ENCODE results near the gene SERPINB6.
"Not testable (repeated sequence)": the region's sequence is repeated elsewhere in the genome, so short reads cannot be mapped to it uniquely, and the experiment has no call there.

SERPINB6 gene

GRCh38 chr6:2938632-2939083 is 32.7 kb downstream of the SERPINB6 start:
- peak; percentile 42 for DNase-seq (ENCODE audit: low spot score)

DNA sequence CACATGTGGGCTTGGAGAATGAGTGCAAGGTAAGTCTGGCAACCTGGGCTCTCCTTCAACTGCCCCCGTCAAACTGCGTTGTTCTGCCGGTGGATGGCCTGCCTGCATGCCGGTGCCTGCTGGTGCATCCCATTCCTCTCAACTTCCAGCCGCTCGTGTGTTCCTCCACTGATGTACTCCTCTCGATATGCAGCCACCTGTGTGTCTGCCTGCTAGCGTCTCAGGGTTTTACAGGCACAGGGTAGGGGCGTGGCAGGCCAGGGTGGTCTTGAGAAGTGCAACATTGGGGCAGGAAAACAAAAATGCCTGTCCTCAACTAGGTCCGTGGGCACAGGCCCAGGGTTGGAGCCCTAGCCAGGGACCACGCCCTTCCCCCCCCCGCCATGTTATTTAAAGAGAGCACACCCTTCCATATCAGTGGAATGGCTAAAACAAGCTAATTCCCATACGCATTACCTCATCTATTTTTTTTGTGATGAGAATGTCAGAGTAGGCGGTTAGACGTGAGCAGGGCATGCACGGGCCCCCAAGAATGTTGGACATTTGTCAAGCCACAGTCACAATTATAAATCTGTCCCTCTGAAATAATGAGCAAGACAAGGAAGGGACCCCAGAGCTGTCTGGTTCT is 33.2 kb downstream of the SERPINB6 start:
- DNase-seq (ENCODE audit: low spot score) = no peak

GRCh38 chr6:2937627-2938003 is 33.8 kb downstream of the SERPINB6 start:
- no peak for DNase-seq (ENCODE audit: low spot score)

- DNase-seq (ENCODE audit: low spot score) = no peak
Observed at GRCh38 chr6:2935566-2936291, 35.6 kb downstream of the SERPINB6 start.

- no peak for DNase-seq (ENCODE audit: low spot score)
Observed at GRCh38 chr6:2934057-2934456, 37.3 kb downstream of the SERPINB6 start.

GRCh38 chr6:2932911-2933310 is 38.5 kb downstream of the SERPINB6 start:
- DNase-seq (ENCODE audit: low spot score) = not testable (repeated sequence)

- peak; percentile 90 for DNase-seq (ENCODE audit: low spot score)
Observed at GRCh38 chr6:2931970-2932748, 39.2 kb downstream of the SERPINB6 start.

DNA sequence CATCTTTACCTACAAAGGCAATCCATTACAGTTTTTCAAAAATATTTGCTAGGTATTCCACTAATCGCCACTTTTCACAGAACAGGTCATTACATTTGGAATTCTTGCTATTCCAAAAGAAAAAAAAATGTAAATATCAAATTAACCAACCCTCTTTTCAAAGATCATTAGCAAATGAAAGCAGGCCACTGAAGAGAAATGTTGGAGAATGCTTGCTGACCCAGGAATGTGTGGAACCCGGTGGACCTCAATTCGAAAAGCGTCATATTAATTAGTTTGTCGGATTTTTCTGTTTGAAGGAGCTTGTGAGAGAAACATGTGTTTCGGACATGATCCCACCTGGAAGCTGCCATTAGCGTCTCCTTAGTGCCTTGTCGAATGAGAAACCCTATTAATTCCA is 40.3 kb downstream of the SERPINB6 start:
- no peak for DNase-seq (ENCODE audit: low spot score)

DNA sequence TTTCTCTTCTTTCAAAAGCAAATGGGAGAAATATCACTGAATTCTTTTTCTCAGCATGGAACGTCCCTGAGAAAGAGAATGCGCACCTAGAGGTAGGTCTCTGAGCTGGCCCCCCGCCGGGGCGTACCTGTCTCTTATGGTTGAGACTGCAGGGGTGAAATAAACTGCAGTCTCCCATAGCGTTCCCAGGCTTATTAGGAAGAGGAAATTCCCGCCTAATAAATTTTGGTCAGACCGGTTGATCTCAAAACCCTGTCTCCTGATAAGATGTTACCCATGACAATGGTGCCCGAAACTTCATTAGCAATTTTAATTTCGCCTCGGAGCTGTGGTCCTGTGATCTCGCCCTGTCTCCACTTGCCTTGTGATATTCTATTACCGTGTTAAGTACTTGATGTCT is 43.4 kb downstream of the SERPINB6 start:
- not testable (repeated sequence) for DNase-seq (ENCODE audit: low spot score)

- not testable (repeated sequence) for DNase-seq (ENCODE audit: low spot score)
Observed at GRCh38 chr6:2925842-2926747, 45.3 kb downstream of the SERPINB6 start.

DNA sequence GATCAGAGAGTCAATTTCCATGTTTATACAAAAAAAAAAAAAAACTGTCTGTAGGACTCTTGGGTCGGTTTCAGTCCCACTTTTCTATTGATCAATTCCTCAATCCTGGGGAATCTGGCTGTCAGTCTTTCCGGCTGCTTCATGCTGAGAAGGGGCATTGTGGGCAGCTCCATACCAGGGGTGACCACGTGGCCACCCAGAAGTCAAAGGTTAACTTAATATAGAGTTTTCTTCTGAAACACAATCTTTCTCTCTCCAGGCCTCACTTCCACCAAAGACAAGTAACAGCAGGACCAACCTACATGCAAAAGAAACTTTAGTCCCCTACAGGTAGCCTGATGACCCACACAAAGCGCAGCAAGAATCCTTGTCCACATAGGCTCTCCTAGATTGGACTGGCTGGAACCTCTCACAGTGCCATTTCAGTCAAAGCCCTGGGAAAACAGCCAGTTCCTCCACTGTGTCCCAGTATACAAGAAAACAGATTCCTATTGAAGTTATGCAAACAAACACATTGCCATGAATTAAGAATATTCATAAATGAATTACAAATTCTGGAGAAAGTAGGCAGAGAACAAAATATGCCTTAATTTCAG is 49.7 kb downstream of the SERPINB6 start:
- no peak for DNase-seq (ENCODE audit: low spot score)

DNA sequence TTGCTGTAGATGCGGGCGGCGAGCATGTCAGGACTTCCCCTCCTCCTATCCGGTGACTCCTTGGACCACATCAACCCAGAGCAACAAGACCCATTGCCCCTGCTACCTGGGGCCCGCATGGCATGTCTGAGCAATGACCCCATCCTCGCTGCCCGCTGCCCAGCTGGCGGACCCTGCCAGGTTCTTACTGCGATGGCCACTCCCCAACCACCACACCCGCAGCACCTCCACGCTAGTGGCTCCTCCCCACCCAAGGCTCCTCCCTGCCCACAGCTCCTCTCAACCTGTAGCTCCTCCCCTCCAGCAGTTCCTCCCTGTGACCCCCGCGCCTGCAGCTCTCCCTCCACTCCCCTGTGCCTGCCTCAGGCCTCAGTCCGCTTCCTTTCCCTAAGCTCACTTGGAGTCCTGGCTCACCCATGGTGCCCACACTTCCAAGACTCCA is 50.7 kb downstream of the SERPINB6 start:
- no peak for DNase-seq (ENCODE audit: low spot score)

- no peak for DNase-seq (ENCODE audit: low spot score)
Observed at GRCh38 chr6:2919886-2920285, 51.5 kb downstream of the SERPINB6 start.

DNA sequence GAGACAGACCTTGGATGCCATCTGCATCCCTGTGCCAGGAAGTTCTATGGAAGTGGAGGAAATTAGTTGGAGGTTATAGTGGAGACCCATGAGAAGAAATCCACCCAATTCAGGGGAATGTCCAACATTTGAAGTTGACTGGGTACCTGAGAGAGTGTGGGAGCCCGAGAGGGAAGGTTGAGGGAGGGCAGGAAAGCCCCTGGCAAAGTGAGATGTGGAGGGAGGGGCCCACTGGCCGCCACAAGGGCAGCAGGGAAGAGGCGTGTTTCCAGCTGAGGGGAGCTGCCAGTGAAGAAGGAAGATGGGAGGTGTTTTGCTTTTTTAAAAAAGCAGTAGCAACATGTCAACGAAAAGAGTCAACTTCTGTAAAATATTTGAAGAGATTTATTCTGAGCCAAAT is 52.0 kb downstream of the SERPINB6 start:
- DNase-seq (ENCODE audit: low spot score) = no peak

- no peak for DNase-seq (ENCODE audit: low spot score)
Observed at GRCh38 chr6:2918936-2919335, 52.4 kb downstream of the SERPINB6 start.

DNA sequence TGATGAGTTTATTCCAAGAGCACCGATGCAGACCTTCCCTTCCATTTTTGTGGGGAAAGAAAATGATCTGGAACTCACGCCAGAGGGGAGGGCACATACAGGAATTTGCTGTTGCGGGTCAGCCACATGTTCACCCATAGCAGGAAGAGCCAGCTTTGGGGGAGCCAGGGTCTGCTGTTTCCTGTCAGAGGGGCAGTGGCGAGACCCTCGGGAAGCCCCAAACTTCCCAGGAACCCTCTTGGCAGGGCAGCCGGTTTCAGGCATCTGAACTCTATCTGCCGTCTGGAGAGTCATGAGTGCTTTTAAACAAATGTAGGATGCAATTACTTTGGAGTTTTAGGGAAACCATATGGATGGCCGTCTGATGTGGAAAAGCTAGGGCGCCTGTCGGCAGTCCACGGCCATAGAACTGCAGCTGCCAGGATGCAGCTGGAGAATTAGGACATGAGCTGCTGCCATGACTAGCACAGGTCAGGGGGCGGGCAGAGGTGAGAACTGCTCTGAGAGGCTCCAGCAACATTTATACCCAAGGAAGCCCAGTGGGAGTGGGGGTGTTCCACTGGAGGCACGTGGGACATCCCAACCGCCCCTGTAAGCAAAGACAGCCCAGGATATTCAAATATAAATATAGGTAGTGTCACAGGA is 53.4 kb downstream of the SERPINB6 start:
- no peak for DNase-seq (ENCODE audit: low spot score)

DNA sequence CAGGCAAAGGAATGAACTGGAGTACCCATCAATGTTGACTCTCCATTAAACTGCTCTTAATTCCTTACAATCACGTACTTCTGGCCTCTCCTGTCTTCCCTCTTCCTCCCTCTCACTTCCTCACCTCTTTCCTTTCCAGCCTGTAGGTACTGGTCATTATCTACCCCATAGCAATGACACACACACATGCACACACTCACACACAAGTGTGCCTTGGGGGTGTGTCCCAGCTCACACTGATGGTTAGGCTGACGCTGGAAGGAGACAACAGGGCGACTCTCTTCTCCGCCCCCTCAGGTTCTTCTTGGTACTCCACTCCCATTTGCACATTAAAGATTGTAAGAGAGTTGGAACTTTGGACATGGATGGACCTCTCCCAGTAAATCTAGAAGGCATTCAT is 54.3 kb downstream of the SERPINB6 start:
- DNase-seq (ENCODE audit: low spot score) = peak; percentile 40

DNA sequence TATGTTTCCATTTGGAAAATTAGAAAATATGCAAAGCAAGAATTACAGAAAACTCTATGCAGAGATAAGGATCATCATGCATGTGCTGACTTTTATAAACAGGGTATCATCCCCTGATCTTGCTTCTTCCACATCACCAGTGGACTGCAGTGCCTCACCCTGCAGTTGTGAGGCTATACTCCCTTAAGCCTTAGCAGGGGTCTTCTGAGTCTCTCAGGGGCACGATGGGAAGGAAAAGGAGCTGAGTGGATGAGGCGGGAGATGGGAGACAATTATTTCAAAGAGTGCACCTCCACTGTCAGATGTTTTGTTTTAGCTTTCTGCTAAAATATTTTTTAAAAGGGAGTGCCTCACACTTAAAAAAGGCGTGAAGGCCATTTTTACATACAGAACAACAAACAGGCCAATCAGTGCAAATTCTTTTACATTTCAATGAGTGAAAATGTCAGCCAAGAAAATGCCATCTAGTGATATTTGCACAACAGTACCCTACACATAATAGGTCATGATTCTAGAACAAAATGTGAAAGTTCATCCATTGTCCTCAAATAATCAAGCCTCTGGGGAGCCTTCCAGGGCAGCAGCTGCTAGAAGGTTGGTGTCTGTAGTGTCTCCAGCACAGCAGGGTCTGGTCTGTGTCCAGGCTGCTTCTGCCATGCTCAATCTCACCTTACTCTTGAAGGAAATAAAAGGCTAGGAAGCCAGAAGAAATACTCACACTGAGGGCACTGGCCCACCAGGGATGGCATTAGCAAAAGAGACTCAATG is 55.0 kb downstream of the SERPINB6 start:
- no peak for DNase-seq (ENCODE audit: low spot score)

DNA sequence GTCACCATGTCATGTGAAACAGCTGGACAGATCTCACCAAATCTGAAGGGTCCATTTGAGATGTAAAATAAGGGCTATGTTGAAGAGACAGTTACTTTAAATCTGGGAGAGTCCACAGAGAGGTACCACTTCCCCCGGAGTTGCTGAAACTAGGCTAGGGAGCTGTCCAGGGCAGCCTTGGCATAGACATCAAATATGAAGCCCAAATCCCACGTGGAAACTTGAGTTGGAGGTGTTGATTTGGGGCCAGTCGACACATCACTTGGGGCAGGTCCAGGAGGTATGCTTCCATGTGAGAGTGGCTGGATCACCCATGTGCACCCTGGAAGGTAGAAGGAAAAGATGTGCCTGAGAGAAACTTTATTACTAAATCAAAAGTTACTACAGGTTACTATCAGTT is 56.2 kb downstream of the SERPINB6 start:
- no peak for DNase-seq (ENCODE audit: low spot score)

DNA sequence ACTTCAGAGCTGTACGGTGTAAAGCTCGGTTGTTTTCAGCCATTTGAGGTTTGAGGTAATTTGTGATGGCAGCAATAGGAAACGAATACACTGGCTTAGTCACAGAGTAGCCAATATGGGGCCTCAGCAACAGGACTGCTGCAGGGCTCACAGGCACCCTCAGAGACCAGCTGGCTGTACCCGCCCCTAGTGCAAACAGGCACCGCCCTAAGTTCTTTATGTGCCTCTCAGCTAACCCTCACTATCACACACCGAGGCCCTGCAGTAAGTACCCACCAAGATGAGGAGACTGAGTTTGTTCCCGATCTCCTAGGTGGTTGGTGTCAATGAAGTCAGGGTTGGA is 57.1 kb downstream of the SERPINB6 start:
- no peak for DNase-seq (ENCODE audit: low spot score)
